Memory B cell (primary cell): ENCODE measurements around the gene STX19.
A peak's percentile ranks its signal among the peaks of the same experiment; 100 is the strongest.
"Not testable (repeated sequence)": the region's sequence is repeated elsewhere in the genome, so short reads cannot be mapped to it uniquely, and the experiment has no call there.

Experiments
- ATAC-seq: fragments of 150-1000 bp; cut with Tn5 transposase; 2 replicates; pipeline ENCODE4 v1.10.0; 2021; ENCODE audit warnings: low read depth, mild to moderate bottlenecking, moderate library complexity
- DNase-seq, 2 donors: peaks; one replicate each; pipeline ENCODE4 v3.0.0; 2022; ENCODE audit warnings: low spot score in 2 of 2
- H3K27ac Mint-ChIP-seq: one replicate; pipeline ENCODE4 v1.8.0; 2022; ENCODE audit warnings: mild to moderate bottlenecking, moderate library complexity, mixed read lengths
- H3K27me3 Mint-ChIP-seq: one replicate; pipeline ENCODE4 v1.8.0; 2022; ENCODE audit warnings: mixed read lengths
- H3K36me3 Mint-ChIP-seq: one replicate; pipeline ENCODE4 v1.8.0; 2022; ENCODE audit warnings: mild to moderate bottlenecking, mixed read lengths
- H3K4me1 Mint-ChIP-seq: one replicate; pipeline ENCODE4 v1.8.0; 2022; ENCODE audit warnings: mixed read lengths
- H3K4me3 Mint-ChIP-seq: one replicate; pipeline ENCODE4 v1.8.0; 2022; ENCODE audit warnings: mild to moderate bottlenecking, moderate library complexity, mixed read lengths
- H3K9me3 Mint-ChIP-seq: one replicate; pipeline ENCODE4 v1.8.0; 2022; ENCODE audit warnings: mixed read lengths

The STX19 gene

DNA sequence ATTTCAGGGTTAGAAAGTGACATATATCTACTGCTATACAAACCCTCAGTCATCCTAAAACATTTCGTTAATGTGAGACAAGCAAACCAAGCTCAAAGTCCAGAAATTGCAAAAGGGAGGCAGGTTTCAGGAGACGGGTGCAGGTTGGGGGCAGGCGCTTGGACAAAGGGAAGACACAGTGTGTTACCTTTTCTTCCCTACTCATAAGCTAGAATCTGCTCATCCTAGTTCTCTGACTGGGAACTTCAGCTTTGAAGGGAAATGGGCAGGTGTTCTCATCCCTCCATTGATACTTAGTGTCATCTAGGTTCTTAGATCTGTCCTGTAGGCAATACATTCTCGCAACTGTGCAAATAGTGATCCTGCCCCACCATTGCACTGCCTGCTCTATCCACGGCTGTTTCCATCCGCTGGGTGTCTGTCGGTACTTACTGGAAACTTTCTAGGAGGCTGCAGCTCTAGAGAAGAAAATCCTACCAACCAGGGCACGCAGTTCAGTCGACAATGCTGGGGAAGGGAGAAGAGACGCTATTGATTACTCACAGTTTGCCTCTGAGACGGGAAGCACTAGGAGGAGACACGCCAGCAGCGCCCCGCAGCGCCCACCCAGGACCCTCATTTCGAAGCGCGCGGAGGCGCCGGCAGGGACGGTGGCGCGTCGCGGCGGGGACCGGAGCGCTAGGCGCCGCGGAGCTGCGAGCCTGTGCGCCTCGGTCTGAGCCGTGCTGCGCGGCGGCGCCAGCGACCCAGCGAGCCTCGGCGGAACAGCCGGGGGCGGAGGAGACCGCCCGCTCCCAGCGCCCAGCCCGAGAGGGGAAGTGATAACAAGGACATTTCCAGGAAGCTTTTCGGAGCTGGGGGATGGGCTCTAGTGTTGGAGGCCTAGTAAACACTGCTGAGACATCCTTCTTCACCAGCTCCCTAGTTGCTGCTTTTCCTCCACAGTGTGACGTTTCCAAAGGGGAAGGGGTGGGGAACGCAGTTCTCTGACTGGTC, 55.0 kb downstream of the STX19 start, which contains the start of gene PROS1:
Gene PROS1, minus strand, starts transcription at position 766 of the 996 bp plus-strand sequence. Its CDS starts 147 bp downstream, at position 619.
- Mint-ChIP-seq H3K27me3 (peaks cover 7% of the 10 kb centered on the region), H3K27ac (no peak within 1 kb of the TSS), H3K4me1 (peaks cover 11% of the 10 kb centered on the region), H3K4me3 (peak within 1 kb of the TSS; percentile 83), H3K9me3 (no peaks in the 10 kb centered on the region), H3K36me3 (no peaks in the 10 kb centered on the region)
- peak; percentile 93 for ATAC-seq
- peak; percentile 20 to 31 for DNase-seq

DNA sequence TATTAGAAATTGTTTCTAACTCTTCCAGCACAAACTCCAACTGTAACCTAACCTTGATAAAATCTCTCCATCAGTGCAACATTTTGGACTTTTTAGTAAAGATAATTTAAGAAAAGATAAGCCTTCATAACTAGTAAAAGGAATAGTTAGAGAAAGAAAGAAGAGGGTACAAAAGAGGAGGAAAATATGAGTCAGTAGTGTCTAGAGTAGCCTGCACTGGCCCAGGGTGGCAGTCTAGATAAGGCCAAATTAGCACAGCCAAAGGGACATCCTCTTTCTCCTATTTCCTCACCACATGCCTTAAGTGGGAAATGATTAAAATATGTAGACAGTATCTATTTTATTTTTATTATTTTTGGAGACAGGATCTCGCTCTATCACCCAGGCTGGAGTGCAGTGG, 58.4 kb downstream of the STX19 start:
- Mint-ChIP-seq H3K27ac (no peak overlapping the region), H3K9me3 (no peaks in the 10 kb centered on the region), H3K4me1 (peaks cover 11% of the 10 kb centered on the region), H3K4me3 (no peak overlapping the region), H3K36me3 (no peaks in the 10 kb centered on the region), H3K27me3 (peaks cover 5% of the 10 kb centered on the region)
- ATAC-seq (no peak), DNase-seq (no peak)

DNA sequence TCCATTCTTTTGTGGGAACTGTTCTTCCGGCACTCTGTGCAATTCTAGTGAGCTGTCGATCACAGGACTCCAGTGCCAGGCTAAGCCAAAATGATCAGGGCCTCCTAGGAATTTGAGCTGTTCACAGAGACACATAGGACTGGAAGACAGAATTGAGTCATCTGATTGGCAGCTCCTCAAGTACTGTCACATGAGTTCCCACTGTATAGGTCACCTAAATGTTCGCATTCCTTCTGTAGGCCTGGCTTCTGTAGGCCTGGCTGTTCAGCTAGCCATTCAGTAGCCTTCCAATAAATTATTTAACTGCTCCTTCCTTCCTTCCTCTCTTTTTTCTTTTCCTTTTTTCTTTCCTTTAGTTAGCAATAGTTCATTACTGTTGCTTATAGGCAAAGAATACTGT, 59.0 kb downstream of the STX19 start:
- Mint-ChIP-seq H3K9me3 (no peaks in the 10 kb centered on the region), H3K4me3 (no peak overlapping the region), H3K4me1 (peaks cover 11% of the 10 kb centered on the region), H3K36me3 (no peaks in the 10 kb centered on the region), H3K27me3 (peaks cover 5% of the 10 kb centered on the region), H3K27ac (no peak overlapping the region)
- DNase-seq, result no peak
- no peak for ATAC-seq

DNA sequence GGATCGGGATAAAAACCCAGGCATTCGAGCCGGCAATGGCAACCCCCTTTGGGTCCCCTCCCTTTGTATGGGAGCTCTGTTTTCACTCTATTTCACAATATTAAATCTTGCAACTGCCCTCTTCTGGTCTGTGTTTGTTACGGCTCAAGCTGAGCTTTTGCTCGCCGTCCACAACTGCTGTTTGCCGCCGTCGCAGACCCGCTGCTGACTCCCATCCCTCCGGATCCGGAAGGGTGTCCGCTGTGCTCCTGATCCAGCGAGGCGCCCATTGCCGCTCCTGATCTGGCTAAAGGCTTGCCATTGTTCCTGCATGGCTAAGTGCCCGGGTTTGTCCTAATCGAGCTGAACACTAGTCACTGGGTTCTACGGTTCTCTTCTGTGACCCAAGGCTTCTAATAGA, 63.3 kb downstream of the STX19 start:
- not testable (repeated sequence) for H3K4me1 Mint-ChIP-seq, H3K27ac Mint-ChIP-seq, H3K9me3 Mint-ChIP-seq, H3K36me3 Mint-ChIP-seq, H3K4me3 Mint-ChIP-seq, DNase-seq, ATAC-seq, H3K27me3 Mint-ChIP-seq
